Panc1 (cell line): ENCODE data around the gene ARHGAP31. TPM values are rescaled to one million over a fixed set of nuclear protein-coding genes. Genes with fewer than 3 reads are reported as not detected.

Experiments used
- ATAC-seq: fragments of 200-7000 bp; cut with Tn5 transposase; 2 replicates; pipeline ENCODE4 v1.9.1; 2020; ENCODE audit warnings: mild to moderate bottlenecking, moderate library complexity
- BruUV-seq: library from RNA; stranded (reverse); fragments of 400-500 nt; replicated peaks from 2 replicates; lab custom pipeline; 2021; lab: Mats Ljungman, UMichigan
- CTCF ChIA-PET: fragments of 300-600 bp; sonication (Branson Sonifier 250); formaldehyde crosslinking; loops from one replicate; lab custom pipeline; 2022; ENCODE audit warnings: antibody characterized with exemption; lab: Charles Lee
- POLR2A ChIA-PET: fragments of 300-600 bp; sonication (Branson Sonifier 250); formaldehyde crosslinking; loops from one replicate; lab custom pipeline; 2022; ENCODE audit warnings: antibody characterized with exemption; lab: Charles Lee
- DNase-seq: peaks from one replicate; pipeline ENCODE4 v3.0.0-alpha.2; 2010; ENCODE audit warnings: low read depth, low spot score
- H3K27ac ChIP-seq: 2 replicates; pipeline ENCODE4 v1.5.1; 2011; ENCODE audit warnings: mild to moderate bottlenecking, low read length, inconsistent platforms
- H3K27me3 ChIP-seq: fragments of 200-500 bp; sonication (Bioruptor generic); 2 replicates; pipeline ENCODE4 v1.6.0; 2014; ENCODE audit warnings: low read length, inconsistent platforms; ENCODE audit not compliant: control insufficient read depth, insufficient read depth
- H3K36me3 ChIP-seq: fragments of 200-500 bp; sonication (Bioruptor generic); 2 replicates; pipeline ENCODE4 v1.5.1; 2014; ENCODE audit warnings: inconsistent platforms, mild to moderate bottlenecking, low read length, moderate library complexity; ENCODE audit not compliant: control insufficient read depth, insufficient read depth
- H3K4me1 ChIP-seq: 2 replicates; pipeline ENCODE4 v1.5.1; 2011; ENCODE audit warnings: inconsistent platforms, mild to moderate bottlenecking, low read length, moderate library complexity; ENCODE audit not compliant: control insufficient read depth, insufficient read depth
- H3K4me3 ChIP-seq, 2 experiments: 2 replicates each; pipeline ENCODE4 v1.5.1; 2011 to 2012; ENCODE audit warnings: low read depth in 2 of 2, low read length in 2 of 2, mild to moderate bottlenecking in 2 of 2, inconsistent platforms in 1 of 2, moderate library complexity in 1 of 2
- H3K9me3 ChIP-seq: fragments of 200-500 bp; sonication (Bioruptor generic); 2 replicates; pipeline ENCODE4 v1.5.1; 2014; ENCODE audit warnings: low read depth, mild to moderate bottlenecking, inconsistent platforms, low read length, moderate library complexity; ENCODE audit not compliant: control insufficient read depth, insufficient read depth
- CTCF ChIP-seq: fragments of 450-650 bp; IDR thresholded peaks from 2 replicates; pipeline ENCODE4 v1.5.1; 2017; ENCODE audit warnings: mild to moderate bottlenecking
- POLR2AphosphoS5 ChIP-seq: IDR thresholded peaks from 2 replicates; pipeline ENCODE4 v1.6.1; 2012; ENCODE audit warnings: mild to moderate bottlenecking, low read depth, low read length, moderate library complexity
- SIN3A ChIP-seq: IDR thresholded peaks from 2 replicates; pipeline ENCODE4 v1.6.1; 2012; ENCODE audit warnings: low read depth, mild to moderate bottlenecking, low read length, moderate library complexity, borderline replicate concordance; ENCODE audit not compliant: insufficient read depth
- TCF7L2 ChIP-seq: IDR thresholded peaks from 2 replicates; pipeline ENCODE4 v1.6.1; 2011; ENCODE audit warnings: mild to moderate bottlenecking, low read depth, low read length, inconsistent platforms
- in situ Hi-C: cut with HindIII; loops from 2 replicates; pipeline ENCODE4 v1.10.0; 2016; ENCODE audit warnings: low sequenced_read_pairs, low pct_unique_long_range_greater_than_20kb
- intact Hi-C: fragments of 100-400 bp; cut with micrococcal nuclease; formaldehyde crosslinking; loops from one replicate; pipeline ENCODE4 v1.10.0; 2022; ENCODE audit not compliant: unreplicated experiment
- total RNA-seq: library from RNA; stranded (reverse); gene quantifications from one replicate; pipeline ENCODE4 v1.2.1, GENCODE V29; 2021; ENCODE audit not compliant: unreplicated experiment
- TF ChIP-seq, protein P1 (sequence below), 2 experiments: IDR thresholded peaks; 2 replicates each; pipeline ENCODE4 v1.6.1; 2011 to 2012; ENCODE audit warnings: low read depth in 2 of 2, control low read depth in 1 of 2, low read length in 1 of 2, mild to moderate bottlenecking in 1 of 2, moderate library complexity in 1 of 2; ENCODE audit not compliant: insufficient read depth in 1 of 2

Gene ARHGAP31
- total RNA-seq, 1 experiment from 2014 or later = 7.6 TPM

DNA sequence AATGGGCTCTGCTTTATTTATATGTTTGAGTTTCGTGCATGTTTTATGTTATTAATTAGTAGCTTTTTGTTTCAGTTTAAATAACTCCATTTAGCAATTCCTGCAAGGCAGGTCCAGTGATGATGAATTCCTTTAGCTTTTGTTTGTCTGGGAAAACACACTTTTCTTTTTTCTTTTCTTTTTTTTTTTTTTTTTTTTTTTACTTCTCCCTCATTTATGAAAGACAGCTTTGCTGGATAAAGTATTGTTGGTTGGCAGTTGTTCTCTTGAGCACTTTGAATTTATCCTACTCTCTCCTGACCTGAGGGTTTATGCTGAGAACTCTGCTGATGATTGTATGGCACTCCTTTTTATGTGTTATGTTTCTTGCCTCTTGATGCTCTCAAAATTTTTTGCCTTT lies 133.5 kb downstream of the ARHGAP31 start:
- in situ Hi-C loops = no loop called here
- Histone ChIP-seq H3K4me3 (no peak overlapping the region), H3K36me3 (peaks cover 23% of the 10 kb centered on the region), H3K9me3 (peaks cover 35% of the 10 kb centered on the region), H3K27ac (no peak overlapping the region), H3K27me3 (no peaks in the 10 kb centered on the region), H3K4me1 (no peaks in the 10 kb centered on the region)
- ATAC-seq (no peak), DNase-seq (no peak)
- BruUV-seq = TSS peak; percentile 8
- POLR2A ChIA-PET = interaction anchor here (0.6 to 0.7 kb wide), 2 partner anchors 10 to 12 kb away, joined by 6 to 17 read pairs; no protein-coding TSS in a partner anchor
- CTCF ChIA-PET = interaction anchor here (0.6 kb wide), 1 partner anchor 30 kb away, joined by 7 read pairs; no protein-coding TSS in a partner anchor
- TF ChIP-seq TCF7L2 (no peak), SIN3A (no peak), CTCF (no peak), POLR2AphosphoS5 (no peak)
- TF ChIP-seq, protein P1, sequence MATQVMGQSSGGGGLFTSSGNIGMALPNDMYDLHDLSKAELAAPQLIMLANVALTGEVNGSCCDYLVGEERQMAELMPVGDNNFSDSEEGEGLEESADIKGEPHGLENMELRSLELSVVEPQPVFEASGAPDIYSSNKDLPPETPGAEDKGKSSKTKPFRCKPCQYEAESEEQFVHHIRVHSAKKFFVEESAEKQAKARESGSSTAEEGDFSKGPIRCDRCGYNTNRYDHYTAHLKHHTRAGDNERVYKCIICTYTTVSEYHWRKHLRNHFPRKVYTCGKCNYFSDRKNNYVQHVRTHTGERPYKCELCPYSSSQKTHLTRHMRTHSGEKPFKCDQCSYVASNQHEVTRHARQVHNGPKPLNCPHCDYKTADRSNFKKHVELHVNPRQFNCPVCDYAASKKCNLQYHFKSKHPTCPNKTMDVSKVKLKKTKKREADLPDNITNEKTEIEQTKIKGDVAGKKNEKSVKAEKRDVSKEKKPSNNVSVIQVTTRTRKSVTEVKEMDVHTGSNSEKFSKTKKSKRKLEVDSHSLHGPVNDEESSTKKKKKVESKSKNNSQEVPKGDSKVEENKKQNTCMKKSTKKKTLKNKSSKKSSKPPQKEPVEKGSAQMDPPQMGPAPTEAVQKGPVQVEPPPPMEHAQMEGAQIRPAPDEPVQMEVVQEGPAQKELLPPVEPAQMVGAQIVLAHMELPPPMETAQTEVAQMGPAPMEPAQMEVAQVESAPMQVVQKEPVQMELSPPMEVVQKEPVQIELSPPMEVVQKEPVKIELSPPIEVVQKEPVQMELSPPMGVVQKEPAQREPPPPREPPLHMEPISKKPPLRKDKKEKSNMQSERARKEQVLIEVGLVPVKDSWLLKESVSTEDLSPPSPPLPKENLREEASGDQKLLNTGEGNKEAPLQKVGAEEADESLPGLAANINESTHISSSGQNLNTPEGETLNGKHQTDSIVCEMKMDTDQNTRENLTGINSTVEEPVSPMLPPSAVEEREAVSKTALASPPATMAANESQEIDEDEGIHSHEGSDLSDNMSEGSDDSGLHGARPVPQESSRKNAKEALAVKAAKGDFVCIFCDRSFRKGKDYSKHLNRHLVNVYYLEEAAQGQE (IDR thresholded peaks at IDR 0.05; ENCODE audit: insufficient read depth in 1 of 2, low read depth in 2 of 2, low read length in 1 of 2) = no peak
- intact Hi-C loops = no loop called here

DNA sequence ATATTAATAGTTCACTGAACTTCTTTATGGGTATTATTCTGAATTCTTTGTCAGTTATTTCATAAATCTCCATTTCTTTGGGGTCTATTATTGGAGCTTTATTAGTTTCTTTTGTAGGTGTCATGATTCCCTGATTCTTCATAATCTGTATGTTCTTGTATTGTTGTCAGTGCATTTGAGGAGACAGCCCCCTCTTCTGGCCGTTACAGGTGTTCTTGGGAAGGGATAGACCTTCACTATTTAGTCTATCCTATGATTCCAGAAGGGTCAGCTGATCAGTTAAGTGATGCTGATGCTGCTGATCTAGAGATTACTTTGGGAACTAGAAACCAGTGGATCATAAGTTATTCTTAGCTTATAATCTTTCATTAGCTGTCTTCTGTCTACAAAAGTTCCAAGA lies 134.4 kb downstream of the ARHGAP31 start:
- ATAC-seq = no peak

More for the DNA sequence above, 134.4 kb downstream of the ARHGAP31 start:
- Histone ChIP-seq H3K27me3 (no peaks in the 10 kb centered on the region), H3K9me3 (peaks cover 35% of the 10 kb centered on the region), H3K27ac (no peak overlapping the region), H3K36me3 (peaks cover 25% of the 10 kb centered on the region), H3K4me3 (no peak overlapping the region), H3K4me1 (no peaks in the 10 kb centered on the region)
- ChIA-PET POLR2A (no interaction called here), CTCF (interaction anchor here (0.6 kb wide), 1 partner anchor 369 kb away, joined by 3 read pairs; no protein-coding TSS in a partner anchor)
- intact Hi-C loops = no loop called here
- no peak for DNase-seq
- TF ChIP-seq SIN3A = no peak
- TF ChIP-seq CTCF = peak; percentile 6; the same call in 1 of the 2 replicates
- no peak for TF ChIP-seq TCF7L2
- no TSS peak for BruUV-seq
- in situ Hi-C loops = no loop called here
